Measurements from ENCODE around the gene IFT25.

GRCh38 chr1:53878492-53879105 is 66.9 kb downstream of the IFT25 start:
- peak; percentile 59 to 68 for TF ChIP-seq CTCF (conservative IDR thresholded peaks at IDR 0.05 in 1 of 2, IDR thresholded peaks at IDR 0.05 in 1 of 2; ENCODE audit: low read depth in 1 of 2, low read length in 2 of 2)
- TF ChIP-seq EZH2 (IDR thresholded peaks at IDR 0.05; ENCODE audit: low read length, missing control alignments) = no peak
